Lower leg skin (tissue), 3 donors: ENCODE results near the gene EFTUD2.

Source experiments
- POLR2A ChIP-seq, 2 donors: fragments of 450-650 bp; IDR thresholded peaks; one replicate each; pipeline ENCODE4 v1.6.1; 2016 to 2017; ENCODE audit warnings: antibody characterized with exemption in 2 of 2, mild to moderate bottlenecking in 1 of 2, moderate library complexity in 1 of 2
- TF ChIP-seq, protein P1 (sequence below), 3 donors: fragments of 450-650 bp; IDR thresholded peaks; one replicate each; pipeline ENCODE4 v1.5.1; 2016; ENCODE audit warnings: antibody characterized with exemption in 3 of 3, mild to moderate bottlenecking in 3 of 3, moderate library complexity in 2 of 3

- TF ChIP-seq POLR2A (IDR thresholded peaks at IDR 0.05): no peak
- TF ChIP-seq, protein P1, sequence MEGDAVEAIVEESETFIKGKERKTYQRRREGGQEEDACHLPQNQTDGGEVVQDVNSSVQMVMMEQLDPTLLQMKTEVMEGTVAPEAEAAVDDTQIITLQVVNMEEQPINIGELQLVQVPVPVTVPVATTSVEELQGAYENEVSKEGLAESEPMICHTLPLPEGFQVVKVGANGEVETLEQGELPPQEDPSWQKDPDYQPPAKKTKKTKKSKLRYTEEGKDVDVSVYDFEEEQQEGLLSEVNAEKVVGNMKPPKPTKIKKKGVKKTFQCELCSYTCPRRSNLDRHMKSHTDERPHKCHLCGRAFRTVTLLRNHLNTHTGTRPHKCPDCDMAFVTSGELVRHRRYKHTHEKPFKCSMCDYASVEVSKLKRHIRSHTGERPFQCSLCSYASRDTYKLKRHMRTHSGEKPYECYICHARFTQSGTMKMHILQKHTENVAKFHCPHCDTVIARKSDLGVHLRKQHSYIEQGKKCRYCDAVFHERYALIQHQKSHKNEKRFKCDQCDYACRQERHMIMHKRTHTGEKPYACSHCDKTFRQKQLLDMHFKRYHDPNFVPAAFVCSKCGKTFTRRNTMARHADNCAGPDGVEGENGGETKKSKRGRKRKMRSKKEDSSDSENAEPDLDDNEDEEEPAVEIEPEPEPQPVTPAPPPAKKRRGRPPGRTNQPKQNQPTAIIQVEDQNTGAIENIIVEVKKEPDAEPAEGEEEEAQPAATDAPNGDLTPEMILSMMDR (IDR thresholded peaks at IDR 0.05): no peak
Observed at GRCh38 chr17:44918006-44918405, 18.8 kb upstream of the EFTUD2 start.
